HG03039 (cell line): ENCODE measurements around the gene C11orf65.

Source experiments
- ATAC-seq: cut with Tn5 transposase; IDR thresholded peaks from one replicate; pipeline ENCODE4 v1.9.1; 2021; ENCODE audit warnings: mild to moderate bottlenecking, moderate library complexity; ENCODE audit not compliant: unreplicated experiment

The C11orf65 gene

GRCh38 chr11:108467091-108467823 is at the start of gene C11orf65:
C11orf65 (minus strand) TSS chr11:108467529; CDS start chr11:108461559, 5,970 bp downstream.
- peak; percentile 99 for ATAC-seq

GRCh38 chr11:108516125-108516524 is 48.8 kb upstream of the C11orf65 start:
- ATAC-seq: no peak

- ATAC-seq: no peak
Measured at GRCh38 chr11:108512708-108513107, 45.4 kb upstream of the C11orf65 start.

- ATAC-seq: no peak
Measured at GRCh38 chr11:108511851-108512474, 44.6 kb upstream of the C11orf65 start.

- ATAC-seq: no peak
Measured at GRCh38 chr11:108508653-108509593, 41.6 kb upstream of the C11orf65 start.

GRCh38 chr11:108501396-108501795 is 34.1 kb upstream of the C11orf65 start:
- ATAC-seq: no peak

- ATAC-seq: no peak
Measured at GRCh38 chr11:108500721-108501120, 33.4 kb upstream of the C11orf65 start.

- no peak for ATAC-seq
Measured at GRCh38 chr11:108500169-108500568, 32.8 kb upstream of the C11orf65 start.

GRCh38 chr11:108498816-108499408 is 31.6 kb upstream of the C11orf65 start:
- ATAC-seq: no peak

GRCh38 chr11:108498046-108498815 is 30.9 kb upstream of the C11orf65 start, which contains the start of gene POGLUT3:
POGLUT3 (minus strand) TSS chr11:108498384; CDS start chr11:108498366, 18 bp downstream.
- ATAC-seq: peak; percentile 51

- ATAC-seq: peak; percentile 59
Measured at GRCh38 chr11:108497317-108498045, 30.2 kb upstream of the C11orf65 start.

- ATAC-seq: no peak
Measured at GRCh38 chr11:108496643-108497256, 29.4 kb upstream of the C11orf65 start.

- ATAC-seq: no peak
Measured at GRCh38 chr11:108495326-108495725, 28.0 kb upstream of the C11orf65 start.

GRCh38 chr11:108494182-108494581 is 26.9 kb upstream of the C11orf65 start:
- no peak for ATAC-seq

GRCh38 chr11:108491936-108492335 is 24.6 kb upstream of the C11orf65 start:
- ATAC-seq: no peak

- no peak for ATAC-seq
Measured at GRCh38 chr11:108486828-108487227, 19.5 kb upstream of the C11orf65 start.

GRCh38 chr11:108486331-108486730 is 19.0 kb upstream of the C11orf65 start:
- no peak for ATAC-seq

- no peak for ATAC-seq
Measured at GRCh38 chr11:108483163-108483562, 15.8 kb upstream of the C11orf65 start.
